Measurements from ENCODE around the gene TIAL1.
A peak's percentile ranks its signal among the peaks of the same experiment; 100 is the strongest.
"Not testable (repeated sequence)": the region's sequence is repeated elsewhere in the genome, so short reads cannot be mapped to it uniquely, and the experiment has no call there.

TIAL1 gene
- total RNA-seq = 61.5 to 96.2 (median 68.4) reads per million in 4 donors

DNA sequence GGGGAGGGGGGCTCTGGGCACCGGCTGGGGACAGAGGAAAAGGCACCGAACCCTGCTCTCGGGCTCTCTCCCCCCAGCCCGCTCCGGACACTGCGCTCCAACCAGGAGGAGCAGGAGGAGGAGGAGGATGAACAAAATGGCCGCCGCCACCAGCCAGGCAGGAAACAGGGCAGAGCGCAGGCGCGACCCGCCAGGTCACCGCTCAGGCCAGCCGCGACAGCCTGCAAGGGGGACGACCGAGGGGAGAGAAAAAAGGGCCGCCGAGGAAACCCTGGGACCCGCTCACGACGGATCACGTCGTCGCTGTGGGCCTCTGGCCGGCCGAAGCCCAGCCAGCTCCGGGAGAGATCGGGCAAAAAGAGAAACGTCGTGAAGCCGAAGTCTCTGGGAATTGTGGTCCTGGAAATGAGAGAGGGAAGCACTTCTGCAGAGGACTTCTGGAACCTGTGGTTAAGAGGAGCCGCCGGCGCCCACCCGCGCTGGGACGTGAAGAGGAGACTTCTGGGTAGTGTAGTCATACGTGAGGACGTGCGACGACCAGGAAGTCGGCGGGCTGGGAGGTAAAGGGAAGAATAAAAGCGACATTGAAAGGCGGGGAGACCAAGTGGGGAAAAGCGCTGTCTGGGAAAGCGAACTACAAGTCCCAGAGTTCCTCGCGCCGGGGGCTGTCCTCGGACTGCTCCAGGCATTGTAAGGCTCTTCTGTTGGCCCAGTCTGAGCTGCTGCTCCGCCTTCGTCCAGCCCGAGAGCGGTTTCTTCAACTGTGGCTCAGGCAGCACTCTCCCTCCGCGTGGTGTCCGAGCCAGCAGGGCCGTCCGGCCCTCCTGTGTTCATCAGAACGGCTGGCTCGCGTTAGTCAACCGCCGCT, at the start of gene TIAL1:
Gene TIAL1, minus strand, starts transcription at position 428 of the 868 bp plus-strand sequence. CDS start 499 bp downstream, outside the sequence.
- peak; percentile 83 to 98 (median 91) for DNase-seq

DNA sequence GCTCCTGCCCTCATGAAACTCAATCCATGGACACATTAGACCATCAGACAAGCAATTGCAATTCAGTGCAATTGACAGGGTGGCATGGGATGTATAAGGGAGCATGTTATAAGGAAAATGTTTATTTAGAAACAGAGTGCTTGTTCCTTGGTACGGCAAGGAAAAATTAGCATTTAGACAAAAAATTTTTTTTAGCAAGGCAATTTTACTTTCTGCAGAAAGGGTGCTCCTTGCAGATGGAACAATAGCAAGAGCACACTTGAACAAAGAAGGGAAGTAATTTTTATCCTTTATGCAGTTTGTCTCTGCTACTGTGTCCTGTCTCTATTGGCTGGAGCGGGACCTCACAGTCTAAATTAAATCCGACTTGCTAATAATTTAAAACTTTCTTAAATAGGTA, 48.2 kb upstream of the TIAL1 start:
- DNase-seq = no peak

DNA sequence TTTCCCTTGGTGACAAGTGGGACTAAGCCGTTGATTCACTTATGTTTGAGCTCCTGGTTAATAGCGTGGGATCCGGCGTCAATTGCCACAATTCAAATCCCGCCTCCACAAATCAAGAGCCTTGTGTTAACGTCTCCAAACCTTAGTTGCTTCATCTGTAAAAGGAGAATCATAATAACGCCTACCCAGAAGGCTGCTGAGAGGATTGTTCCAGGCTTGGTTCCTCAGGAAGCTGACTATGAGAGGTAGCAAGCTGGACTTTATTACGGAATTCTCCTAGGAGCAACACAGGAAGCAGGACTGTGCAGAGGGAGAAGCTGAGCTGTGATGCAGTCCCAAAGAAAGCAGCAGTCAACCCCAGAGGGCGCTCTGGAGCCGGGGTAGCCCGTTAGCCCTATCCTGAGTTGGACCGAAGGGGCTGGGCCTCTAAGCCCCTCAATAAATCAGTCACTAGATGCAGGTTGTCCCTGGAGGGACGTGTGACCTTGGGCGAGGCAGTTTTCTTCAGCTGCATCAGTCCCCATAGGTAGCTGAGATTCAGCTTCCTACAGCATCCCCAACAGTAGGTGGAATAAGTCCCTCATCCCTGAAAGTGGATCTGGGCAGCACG, 47.5 kb upstream of the TIAL1 start:
- no peak for DNase-seq

DNA sequence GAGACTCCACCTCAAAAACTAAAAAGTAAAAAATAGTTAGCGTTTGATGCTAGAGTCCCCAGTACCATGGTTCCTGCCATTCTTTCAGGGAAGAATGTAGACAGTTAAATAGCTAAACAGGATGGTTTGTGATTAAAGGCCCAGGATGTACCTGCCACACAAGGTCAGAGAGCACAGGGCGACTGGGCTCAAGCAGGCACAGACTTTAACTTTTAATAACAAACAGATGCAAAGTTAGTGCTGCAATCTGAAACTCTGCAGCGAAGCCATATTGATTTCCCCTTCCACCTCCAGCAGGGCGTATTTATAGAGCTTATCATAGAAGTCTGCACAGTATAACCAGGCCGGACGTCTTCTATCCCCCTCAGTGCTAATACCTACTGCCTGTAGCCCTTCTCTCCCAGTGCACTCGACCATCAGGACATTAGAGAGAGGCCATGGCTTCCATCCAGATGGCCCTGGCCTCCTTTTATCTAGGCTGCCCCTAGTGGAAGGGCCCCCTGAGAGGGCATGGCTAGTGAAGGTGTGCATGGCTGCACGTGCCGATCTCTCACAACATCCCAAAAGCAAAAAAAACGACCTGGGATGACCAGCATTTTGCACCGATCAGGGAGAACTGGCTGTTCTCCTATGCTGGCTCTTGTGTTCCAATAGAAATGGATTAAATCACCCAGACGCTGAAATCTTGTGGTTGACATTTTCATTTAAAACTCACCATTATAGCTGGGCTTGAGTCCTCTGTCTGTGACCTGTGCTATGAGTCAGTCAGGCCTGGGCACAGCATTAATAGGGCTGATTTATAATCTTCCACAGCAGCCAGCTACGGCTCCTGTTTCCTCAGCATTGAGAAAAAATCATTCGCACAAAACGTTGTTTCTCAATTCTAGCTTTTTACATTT, 46.8 kb upstream of the TIAL1 start:
- DNase-seq = no peak

GRCh38 chr10:119642556-119643111, 45.9 kb upstream of the TIAL1 start:
- DNase-seq = peak in 1 of 5 donors; percentile 25

GRCh38 chr10:119640875-119641526, 44.2 kb upstream of the TIAL1 start:
- no peak for DNase-seq

GRCh38 chr10:119640384-119640783, 43.6 kb upstream of the TIAL1 start:
- no peak for DNase-seq

GRCh38 chr10:119638982-119639381, 42.2 kb upstream of the TIAL1 start:
- no peak for DNase-seq

- DNase-seq = no peak
These were observed 40.9 kb upstream of the TIAL1 start for GRCh38 chr10:119637631-119638030.

DNA sequence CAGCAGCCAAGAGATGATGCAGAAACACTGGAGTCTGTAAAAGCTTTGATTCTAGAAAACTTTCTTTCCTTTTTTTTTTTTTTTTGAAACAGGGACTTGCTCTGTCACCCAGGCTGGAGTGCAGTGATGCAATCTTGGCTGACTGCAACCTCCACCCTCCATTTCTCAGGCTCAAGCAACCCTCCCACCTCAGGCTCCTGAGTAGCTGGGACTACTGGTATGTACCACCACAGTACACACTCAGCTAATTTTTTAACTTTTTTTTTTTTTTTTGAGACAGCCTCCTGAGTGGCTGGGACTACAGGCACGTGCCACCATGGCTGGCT, 37.4 kb upstream of the TIAL1 start:
- no peak for DNase-seq

DNA sequence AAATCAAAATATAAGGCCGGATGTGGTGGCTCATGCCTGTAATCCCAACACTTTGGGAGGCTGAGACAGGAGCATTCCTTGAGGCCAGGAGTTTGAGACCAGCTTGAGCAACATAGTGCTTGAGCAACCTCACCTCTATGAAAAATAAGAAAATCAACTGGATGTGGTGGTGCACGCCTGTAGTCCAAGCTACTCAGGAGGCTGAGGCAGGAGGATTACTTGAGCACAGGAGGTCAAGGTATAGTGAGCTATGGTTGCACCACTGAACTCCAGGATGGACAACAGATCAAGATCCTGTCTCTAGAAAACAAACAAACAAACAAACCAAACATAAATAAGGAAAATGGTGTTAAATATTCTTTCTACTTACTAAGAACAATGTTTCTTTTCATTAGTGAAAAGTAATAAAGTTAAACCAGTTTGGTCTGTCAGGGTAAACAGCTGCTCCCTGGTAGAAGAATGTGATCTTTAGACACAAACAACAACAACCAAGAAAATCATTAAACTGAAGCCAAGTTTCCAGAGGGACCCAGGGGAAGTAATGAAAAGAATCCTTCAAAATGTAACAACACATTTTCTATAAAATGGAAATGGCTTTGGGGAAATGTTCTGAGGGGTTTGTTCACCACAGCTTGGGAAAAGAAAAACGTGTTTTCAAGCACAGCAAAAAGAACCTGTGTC, 36.9 kb upstream of the TIAL1 start:
- DNase-seq = no peak

DNA sequence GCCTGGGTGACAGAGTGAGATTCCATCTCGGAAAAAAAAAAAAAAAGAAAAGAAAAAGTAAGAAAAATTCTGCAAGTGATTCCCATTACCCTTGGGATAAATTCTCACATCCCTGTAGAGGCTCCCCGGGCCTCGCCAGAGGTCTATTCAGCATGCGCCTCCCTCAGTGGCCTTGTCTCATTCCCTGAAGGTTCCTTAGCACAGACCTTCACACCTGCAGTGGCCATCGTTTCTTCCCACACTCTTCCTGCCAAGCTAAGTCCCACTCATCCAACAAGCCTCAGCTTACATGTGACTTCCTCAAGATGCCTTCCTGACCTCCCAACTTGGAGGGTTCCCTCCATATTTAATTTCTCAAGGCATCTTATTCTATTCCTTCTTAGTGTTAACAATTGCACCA, 33.5 kb upstream of the TIAL1 start:
- no peak for DNase-seq

DNA sequence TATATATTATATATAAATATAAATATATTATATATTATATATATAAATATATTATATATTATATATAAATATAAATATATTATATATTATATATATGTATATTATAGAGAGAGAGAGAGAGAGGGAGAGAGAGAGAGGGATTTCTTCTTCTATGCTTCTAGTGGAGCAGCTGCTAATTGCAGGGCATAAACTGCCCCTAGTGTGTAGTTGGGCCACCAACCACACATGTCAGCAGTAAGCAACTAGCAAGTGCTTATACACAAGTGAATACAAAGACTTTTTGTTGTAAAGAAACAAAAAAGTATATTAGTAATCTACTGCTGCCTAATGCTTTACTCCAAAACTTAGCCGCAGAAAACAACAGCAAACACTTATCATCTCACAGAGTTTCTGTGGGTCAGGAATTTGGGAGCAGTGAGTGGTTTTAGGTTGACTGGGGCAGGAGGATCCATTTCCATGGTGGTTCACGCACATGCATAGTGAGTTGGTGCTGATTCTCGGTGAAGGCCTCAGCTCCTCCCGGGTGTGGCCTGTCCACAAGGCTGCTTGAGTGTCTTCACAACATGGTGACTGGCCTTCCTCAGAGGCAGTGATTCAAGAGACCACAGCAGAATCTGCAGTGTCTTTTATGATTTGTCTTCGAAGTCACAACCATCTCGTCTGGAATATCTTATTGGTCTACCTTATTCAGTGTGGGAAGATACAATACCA, 29.0 kb upstream of the TIAL1 start:
- DNase-seq = no peak

DNA sequence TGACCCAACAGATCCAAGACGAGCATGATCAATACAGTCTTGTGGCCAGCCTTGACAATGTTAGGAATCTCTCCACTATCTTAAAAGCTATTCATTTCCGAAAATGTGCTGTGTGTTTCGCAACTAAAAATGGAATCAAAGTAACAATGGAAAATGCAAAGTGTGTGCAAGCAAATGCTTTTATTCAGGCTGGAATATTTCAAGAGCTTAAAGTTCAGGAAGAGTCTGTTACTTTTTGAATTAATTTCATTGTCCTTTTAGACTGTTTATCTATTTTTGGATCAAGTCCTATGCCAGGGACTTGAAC, 24.3 kb upstream of the TIAL1 start:
- no peak for DNase-seq

DNA sequence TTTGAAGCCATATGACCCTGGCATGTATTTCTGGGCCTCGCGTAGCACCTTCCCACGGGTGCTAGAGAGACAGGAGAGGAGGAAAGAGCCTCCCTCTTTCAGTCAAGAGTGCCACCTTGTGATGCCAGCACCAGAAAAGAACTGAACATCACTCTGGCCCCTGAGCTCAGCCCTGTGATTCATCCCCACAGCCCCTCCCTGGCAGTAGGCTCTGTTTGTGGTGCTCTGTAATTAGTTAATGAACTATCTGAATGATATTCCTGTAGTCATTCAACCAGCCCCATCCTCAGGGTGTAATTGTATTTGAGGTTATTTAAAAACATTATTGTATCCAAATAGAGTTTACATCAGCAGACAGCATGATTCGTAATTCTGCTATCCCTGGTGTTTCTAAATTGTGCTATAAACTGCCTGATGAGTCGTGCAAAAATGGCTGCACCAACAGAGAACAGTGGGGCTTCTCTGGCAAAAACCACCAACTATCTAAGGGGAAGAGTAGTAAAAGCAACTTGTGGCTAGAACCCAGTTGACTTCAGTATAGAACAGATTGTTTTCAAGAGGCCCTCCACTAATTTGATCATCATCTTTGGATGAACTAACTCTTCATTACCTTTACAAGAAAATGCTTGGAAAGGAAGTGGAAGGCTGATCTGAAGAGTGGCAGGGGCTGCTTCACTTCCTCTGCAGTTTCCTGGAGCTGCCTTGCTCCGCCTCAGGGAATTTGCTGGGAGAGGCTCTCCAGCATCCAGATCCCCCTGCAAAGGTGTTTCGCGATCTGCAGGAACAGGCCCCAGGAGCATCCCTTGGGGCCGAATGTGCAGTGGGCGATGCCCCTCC, 23.7 kb upstream of the TIAL1 start:
- no peak for DNase-seq

GRCh38 chr10:119619811-119620210, 23.0 kb upstream of the TIAL1 start:
- DNase-seq = not testable (repeated sequence)

DNA sequence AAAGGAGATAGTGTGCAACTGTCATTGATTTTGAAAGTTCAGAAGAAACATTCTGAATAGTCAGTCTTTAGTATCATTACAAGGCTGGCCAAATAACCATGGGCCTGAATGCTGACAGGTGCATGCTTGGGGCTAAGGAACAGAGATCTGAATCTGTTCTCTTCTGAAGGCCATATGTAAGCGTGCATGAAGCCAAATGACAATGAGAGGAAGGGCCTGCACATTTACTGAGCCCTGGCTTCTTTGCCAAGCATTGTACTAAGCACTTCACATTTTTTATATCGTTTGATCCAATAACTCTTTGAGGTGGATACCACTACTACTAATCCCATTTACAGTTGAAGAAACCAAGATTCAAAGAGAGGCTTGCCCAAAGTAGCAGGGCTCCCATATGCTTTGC, 22.5 kb upstream of the TIAL1 start:
- no peak for DNase-seq

- no peak for DNase-seq
These were observed 20.3 kb upstream of the TIAL1 start for GRCh38 chr10:119616882-119617570.

GRCh38 chr10:119614686-119615085, 17.9 kb upstream of the TIAL1 start:
- no peak for DNase-seq

GRCh38 chr10:119613741-119614140, 17.0 kb upstream of the TIAL1 start:
- DNase-seq = no peak
